ENCODE results near the gene SLF2. TPM values are rescaled to one million over a fixed set of nuclear protein-coding genes. Genes with fewer than 3 reads are reported as not detected.

The SLF2 gene
- total RNA-seq, 2 experiments from 2014 or later, result 29.0 to 31.9 TPM

GRCh38 chr10:100875484-100876166 lies 37.1 kb upstream of the SLF2 start:
- Mint-ChIP-seq H3K4me3 (no peak overlapping the region), H3K36me3 (ENCODE audit: low read depth) (no peaks in the 10 kb centered on the region), H3K4me1 (ENCODE audit: low read depth) (no peaks in the 10 kb centered on the region), H3K27me3 (peaks cover 4% of the 10 kb centered on the region), H3K9me3 (no peaks in the 10 kb centered on the region), H3K27ac (no peak overlapping the region)
- DNase-seq, result no peak
- ChIA-PET POLR2A (no interaction called here), CTCF (no interaction called here)
- no peak for ATAC-seq
- intact Hi-C loops (cut with micrococcal nuclease), result loop anchor here (5.0 kb wide), 1 partner anchor 313 kb away; no protein-coding TSS in a partner anchor
- TF ChIP-seq CTCF (IDR thresholded peaks at IDR 0.05), result no peak

DNA sequence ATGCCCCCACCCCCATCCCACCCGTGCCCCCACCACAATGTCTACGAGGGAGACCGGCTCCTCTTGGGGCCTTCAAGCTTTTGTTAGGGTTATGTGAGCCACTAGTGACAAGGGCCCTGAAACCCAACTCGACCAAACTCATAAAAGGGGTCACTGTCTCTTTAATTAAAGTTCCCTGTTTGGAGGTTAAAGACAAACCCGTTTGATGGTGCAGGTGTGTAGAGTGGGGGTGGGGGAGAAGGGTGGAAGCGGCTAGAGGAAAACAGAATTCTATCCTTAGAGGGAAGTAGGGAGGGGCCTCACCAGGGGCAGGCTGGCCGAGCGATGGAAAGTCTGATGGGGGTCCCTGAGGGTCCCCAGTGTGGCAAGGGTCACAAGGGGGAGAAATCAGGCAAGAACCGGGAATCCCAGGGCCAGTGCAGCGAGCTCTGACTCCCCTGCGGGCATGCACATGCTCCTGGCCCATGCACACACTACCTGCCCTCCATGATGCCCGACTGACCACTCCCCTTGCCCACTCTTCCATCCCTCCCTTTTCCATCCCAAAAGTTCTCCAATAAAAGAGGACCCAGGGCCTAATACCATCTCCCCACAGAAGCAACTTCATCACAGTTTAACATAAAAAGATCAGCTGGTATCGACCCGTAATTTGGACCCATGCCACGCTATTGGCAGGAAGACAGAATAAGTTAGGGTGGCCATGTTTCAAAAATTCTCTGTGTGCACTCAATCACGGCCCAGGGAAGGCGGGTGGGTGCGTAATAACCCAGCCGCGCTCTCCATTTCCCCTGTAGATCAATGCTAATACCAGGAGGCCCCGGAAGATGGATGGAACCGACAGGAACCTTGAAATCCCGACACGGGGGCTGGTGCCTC lies 35.9 kb upstream of the SLF2 start:
- Mint-ChIP-seq H3K27ac (no peak overlapping the region), H3K27me3 (peaks cover 4% of the 10 kb centered on the region), H3K4me3 (no peak overlapping the region), H3K4me1 (ENCODE audit: low read depth) (no peaks in the 10 kb centered on the region), H3K36me3 (ENCODE audit: low read depth) (no peaks in the 10 kb centered on the region), H3K9me3 (no peaks in the 10 kb centered on the region)
- no peak for ATAC-seq
- POLR2A ChIA-PET, result no interaction called here
- CTCF ChIA-PET, result interaction anchor here (2.1 kb wide), 1 partner anchor 10 kb away, joined by 10 read pairs; no protein-coding TSS in a partner anchor
- intact Hi-C loops (cut with micrococcal nuclease), result loop anchor here (5.0 kb wide), 1 partner anchor 315 kb away; no protein-coding TSS in a partner anchor
- no peak for TF ChIP-seq CTCF (IDR thresholded peaks at IDR 0.05)
- DNase-seq, result no peak

DNA sequence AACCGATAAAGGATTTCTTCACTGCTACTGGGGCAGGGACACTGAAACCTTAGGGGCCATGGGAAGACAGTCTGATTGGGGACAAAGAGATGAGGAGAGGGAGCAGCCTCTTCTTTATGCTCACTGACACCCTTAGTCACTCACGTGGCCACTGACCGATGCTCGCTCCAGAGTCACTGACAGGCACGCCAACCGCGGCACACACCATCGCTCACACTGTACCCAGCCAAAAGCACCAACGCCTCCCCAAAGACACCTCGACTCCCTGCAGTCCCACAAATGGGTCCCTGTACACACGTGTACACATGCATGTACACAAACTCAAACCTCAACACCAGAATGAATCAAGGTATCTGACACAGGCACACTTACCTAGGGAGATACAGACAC lies 35.3 kb upstream of the SLF2 start:
- Mint-ChIP-seq H3K4me1 (ENCODE audit: low read depth) (no peaks in the 10 kb centered on the region), H3K27ac (no peak overlapping the region), H3K9me3 (no peaks in the 10 kb centered on the region), H3K4me3 (no peak overlapping the region), H3K27me3 (peaks cover 4% of the 10 kb centered on the region), H3K36me3 (ENCODE audit: low read depth) (no peaks in the 10 kb centered on the region)
- ChIA-PET POLR2A (no interaction called here), CTCF (interaction anchor here (1.0 to 2.2 kb wide), 6 partner anchors 10 to 359 kb away, joined by 6 to 16 read pairs (median 8); no protein-coding TSS in a partner anchor)
- intact Hi-C loops (cut with micrococcal nuclease), result loop anchor here (5.0 kb wide), 1 partner anchor 315 kb away; no protein-coding TSS in a partner anchor
- TF ChIP-seq CTCF (IDR thresholded peaks at IDR 0.05), result no peak
- ATAC-seq (no peak), DNase-seq (no peak)

DNA sequence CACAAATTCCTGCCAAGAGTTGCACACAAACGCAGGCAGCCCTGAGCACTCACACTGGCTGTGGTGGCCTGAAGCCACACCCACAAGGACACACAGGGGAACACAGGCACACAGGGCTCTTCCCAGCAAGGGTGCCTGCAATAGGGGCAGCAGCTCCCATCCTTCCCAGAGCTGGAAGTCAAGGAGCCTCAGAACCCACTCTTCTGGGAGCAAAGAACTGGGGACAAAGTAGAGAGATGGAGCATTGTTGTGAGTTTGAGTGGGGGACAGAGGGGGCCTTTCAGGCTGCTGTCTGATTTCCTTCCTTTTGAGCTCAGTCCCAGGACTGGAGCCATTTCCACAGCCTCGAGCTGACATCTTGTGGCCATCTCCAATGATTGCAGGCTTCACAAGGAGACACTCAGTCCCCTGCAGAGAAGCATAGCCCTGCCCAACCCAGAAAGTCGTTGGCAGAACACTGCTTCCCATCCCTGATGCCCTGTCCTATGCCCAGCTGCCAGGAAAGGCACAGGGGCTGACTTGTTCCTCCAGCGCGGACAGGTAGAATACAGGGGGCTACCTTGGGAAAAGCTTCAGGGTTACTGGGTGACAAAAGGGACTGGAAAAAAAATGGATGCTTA lies 34.4 kb upstream of the SLF2 start:
- DNase-seq, result peak; percentile 54
- Mint-ChIP-seq H3K9me3 (no peaks in the 10 kb centered on the region), H3K27me3 (peaks cover 4% of the 10 kb centered on the region), H3K4me3 (no peak overlapping the region), H3K27ac (no peak overlapping the region), H3K4me1 (ENCODE audit: low read depth) (no peaks in the 10 kb centered on the region), H3K36me3 (ENCODE audit: low read depth) (no peaks in the 10 kb centered on the region)
- intact Hi-C loops (cut with micrococcal nuclease), result loop anchor here (5.0 kb wide), 1 partner anchor 316 kb away; no protein-coding TSS in a partner anchor
- TF ChIP-seq CTCF (IDR thresholded peaks at IDR 0.05), result peak; percentile 52
- POLR2A ChIA-PET, result no interaction called here
- ATAC-seq, result peak; percentile 88
- CTCF ChIA-PET, result interaction anchor here (0.6 to 2.2 kb wide), 17 partner anchors 9 to 576 kb away, joined by 3 to 16 read pairs (median 6); no protein-coding TSS in a partner anchor

Measured in activated CD8-positive, alpha-beta T cell treated with anti-CD3 and anti-CD28 coated beads for 36 hours (primary cell).